GM10266 (cell line): ENCODE measurements around the gene NEK3.
"Not testable (repeated sequence)": the region's sequence is repeated elsewhere in the genome, so short reads cannot be mapped to it uniquely, and the experiment has no call there.

Experiments used
- DNase-seq: peaks from one replicate; pipeline ENCODE4 v3.0.0; 2012; ENCODE audit errors: extremely low spot score
- CTCF ChIP-seq: IDR thresholded peaks from 2 replicates; pipeline ENCODE4 v1.5.1; 2012; ENCODE audit warnings: mild to moderate bottlenecking, low read depth; ENCODE audit not compliant: control insufficient read depth, insufficient read depth; ENCODE audit errors: missing control alignments

Gene NEK3

GRCh38 chr13:52159159-52159982, at the start of gene NEK3:
Gene NEK3 (minus strand): TSS chr13:52159597. CDS start chr13:52156191, 3,406 bp downstream.
- DNase-seq = peak; percentile 67

GRCh38 chr13:52208384-52208783, 49.0 kb upstream of the NEK3 start:
- DNase-seq = not testable (repeated sequence)

More at GRCh38 chr13:52159159-52159982, at the start of gene NEK3:
- TF ChIP-seq CTCF = no peak

GRCh38 chr13:52207896-52208295, 48.5 kb upstream of the NEK3 start:
- DNase-seq = not testable (repeated sequence)

- not testable (repeated sequence) for DNase-seq
Measured at GRCh38 chr13:52207337-52207736, 47.9 kb upstream of the NEK3 start.

- not testable (repeated sequence) for DNase-seq
Measured at GRCh38 chr13:52204546-52204945, 45.1 kb upstream of the NEK3 start.

GRCh38 chr13:52203864-52204263, 44.5 kb upstream of the NEK3 start:
- DNase-seq = not testable (repeated sequence)

- DNase-seq = not testable (repeated sequence)
Measured at GRCh38 chr13:52202506-52202905, 43.1 kb upstream of the NEK3 start.

- DNase-seq = peak; percentile 18
- TF ChIP-seq CTCF = peak; percentile 36
Measured at GRCh38 chr13:52201439-52202193, 42.2 kb upstream of the NEK3 start.

GRCh38 chr13:52195401-52195837, 36.0 kb upstream of the NEK3 start:
- TF ChIP-seq CTCF = peak; percentile 40
- peak; percentile 54 for DNase-seq

- peak; percentile 79 for DNase-seq
- no peak for TF ChIP-seq CTCF
Measured at GRCh38 chr13:52194184-52194868, 34.9 kb upstream of the NEK3 start.

GRCh38 chr13:52193587-52194183, 34.3 kb upstream of the NEK3 start:
- DNase-seq = not testable (repeated sequence)

- not testable (repeated sequence) for DNase-seq
Measured at GRCh38 chr13:52187424-52188187, 28.2 kb upstream of the NEK3 start.
